GM18868 (cell line): ENCODE measurements around the gene HES4.

Source experiments
- ATAC-seq: cut with Tn5 transposase; IDR thresholded peaks from one replicate; pipeline ENCODE4 v1.9.1; 2021; ENCODE audit warnings: mild to moderate bottlenecking, moderate library complexity; ENCODE audit not compliant: unreplicated experiment

HES4 gene, protein sequence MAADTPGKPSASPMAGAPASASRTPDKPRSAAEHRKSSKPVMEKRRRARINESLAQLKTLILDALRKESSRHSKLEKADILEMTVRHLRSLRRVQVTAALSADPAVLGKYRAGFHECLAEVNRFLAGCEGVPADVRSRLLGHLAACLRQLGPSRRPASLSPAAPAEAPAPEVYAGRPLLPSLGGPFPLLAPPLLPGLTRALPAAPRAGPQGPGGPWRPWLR

DNA sequence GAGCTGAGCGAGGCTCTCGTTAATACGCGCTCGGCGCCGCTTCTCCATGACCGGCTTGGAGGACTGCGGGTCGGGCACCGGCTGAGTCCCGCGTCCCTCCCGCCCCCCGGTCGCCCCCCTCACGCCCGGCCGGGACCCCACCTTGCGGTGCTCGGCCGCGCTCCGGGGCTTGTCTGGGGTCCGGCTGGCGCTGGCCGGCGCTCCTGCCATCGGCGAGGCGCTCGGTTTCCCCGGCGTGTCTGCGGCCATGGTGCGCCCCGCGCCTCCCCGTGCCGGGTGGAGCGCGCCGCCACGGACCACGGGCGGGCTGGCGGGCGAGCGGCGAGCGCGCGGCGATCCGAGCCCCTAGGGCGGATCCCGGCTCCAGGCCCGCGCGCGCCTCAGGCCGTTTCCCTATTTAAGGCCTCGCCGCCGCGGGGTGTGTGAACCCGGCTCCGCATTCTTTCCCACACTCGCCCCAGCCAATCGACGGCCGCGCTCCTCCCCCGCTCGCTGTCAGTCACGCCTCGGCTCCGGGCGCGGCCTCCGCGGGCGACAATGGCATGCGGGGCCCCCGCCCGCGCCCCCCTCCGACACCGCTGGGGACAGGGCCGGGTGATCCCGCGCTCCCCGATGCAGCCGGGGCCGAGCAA, at the start of gene HES4:
Gene HES4, minus strand, starts transcription at position 373 of the 632 bp plus-strand sequence. Its CDS starts 124 bp downstream, at position 249.
- no peak for ATAC-seq

GRCh38 chr1:1048765-1049164, 48.9 kb upstream of the HES4 start:
- ATAC-seq: no peak

DNA sequence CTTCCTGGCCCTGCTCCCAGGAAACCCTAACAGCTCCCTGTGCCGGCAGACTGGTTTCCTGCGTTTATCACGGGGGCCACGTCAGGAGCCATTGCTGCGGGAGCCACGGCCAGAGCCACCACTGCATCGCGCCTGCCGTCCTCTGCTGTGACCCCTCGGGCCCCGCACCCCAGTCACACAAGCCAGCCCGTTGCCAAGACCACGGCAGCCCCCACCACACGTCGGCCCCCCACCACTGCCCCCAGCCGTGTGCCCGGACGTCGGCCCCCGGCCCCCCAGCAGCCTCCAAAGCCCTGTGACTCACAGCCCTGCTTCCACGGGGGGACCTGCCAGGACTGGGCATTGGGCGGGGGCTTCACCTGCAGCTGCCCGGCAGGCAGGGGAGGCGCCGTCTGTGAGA, 48.1 kb upstream of the HES4 start:
- no peak for ATAC-seq

- ATAC-seq: no peak
These were observed 47.5 kb upstream of the HES4 start for GRCh38 chr1:1047407-1047806.

DNA sequence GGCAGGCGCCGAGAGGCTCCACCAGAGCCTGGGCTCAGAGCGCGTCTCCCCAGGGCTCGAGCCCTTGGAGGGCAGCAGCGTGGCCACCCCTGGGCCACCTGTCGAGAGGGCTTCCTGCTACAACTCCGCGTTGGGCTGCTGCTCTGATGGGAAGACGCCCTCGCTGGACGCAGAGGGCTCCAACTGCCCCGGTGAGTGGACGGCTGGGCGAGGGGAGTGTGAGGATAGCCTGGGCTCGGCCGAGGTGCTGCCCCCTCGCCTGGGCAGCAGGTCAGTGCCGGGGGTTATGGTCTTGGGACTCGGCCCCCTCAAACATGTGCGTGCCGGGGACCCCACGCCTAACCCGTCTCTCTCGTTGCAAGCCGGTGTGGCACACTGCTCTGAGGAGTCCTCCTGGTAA, 46.9 kb upstream of the HES4 start:
- no peak for ATAC-seq

GRCh38 chr1:1046243-1046642, 46.3 kb upstream of the HES4 start:
- ATAC-seq: no peak

DNA sequence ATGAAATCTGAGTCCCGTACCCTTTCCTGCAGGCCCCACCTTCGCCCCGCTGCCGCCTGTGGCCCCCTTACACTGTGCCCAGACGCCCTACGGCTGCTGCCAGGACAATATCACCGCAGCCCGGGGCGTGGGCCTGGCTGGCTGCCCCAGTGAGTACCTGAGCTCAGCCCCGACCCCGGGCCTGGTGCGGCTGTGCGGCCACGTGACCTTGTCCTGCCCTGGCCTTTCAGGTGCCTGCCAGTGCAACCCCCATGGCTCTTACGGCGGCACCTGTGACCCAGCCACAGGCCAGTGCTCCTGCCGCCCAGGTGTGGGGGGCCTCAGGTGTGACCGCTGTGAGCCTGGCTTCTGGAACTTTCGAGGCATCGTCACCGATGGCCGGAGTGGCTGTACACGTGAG, 45.2 kb upstream of the HES4 start:
- no peak for ATAC-seq

- no peak for ATAC-seq
These were observed 44.7 kb upstream of the HES4 start for GRCh38 chr1:1044455-1045078.

- no peak for ATAC-seq
These were observed 44.0 kb upstream of the HES4 start for GRCh38 chr1:1043921-1044320.

DNA sequence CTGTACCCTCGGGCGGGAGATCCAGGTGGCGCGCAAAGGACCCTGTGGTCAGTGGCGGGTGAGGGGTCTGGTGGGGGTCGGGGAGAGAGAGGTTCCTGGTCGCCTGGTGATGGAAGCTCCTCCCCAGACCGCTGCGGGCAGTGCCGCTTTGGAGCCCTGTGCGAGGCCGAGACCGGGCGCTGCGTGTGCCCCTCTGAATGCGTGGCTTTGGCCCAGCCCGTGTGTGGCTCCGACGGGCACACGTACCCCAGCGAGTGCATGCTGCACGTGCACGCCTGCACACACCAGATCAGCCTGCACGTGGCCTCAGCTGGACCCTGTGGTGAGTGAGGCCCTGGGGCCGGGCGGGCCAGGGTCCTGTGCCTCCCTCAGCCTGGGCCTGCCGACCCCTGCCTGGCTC, 43.5 kb upstream of the HES4 start:
- no peak for ATAC-seq

DNA sequence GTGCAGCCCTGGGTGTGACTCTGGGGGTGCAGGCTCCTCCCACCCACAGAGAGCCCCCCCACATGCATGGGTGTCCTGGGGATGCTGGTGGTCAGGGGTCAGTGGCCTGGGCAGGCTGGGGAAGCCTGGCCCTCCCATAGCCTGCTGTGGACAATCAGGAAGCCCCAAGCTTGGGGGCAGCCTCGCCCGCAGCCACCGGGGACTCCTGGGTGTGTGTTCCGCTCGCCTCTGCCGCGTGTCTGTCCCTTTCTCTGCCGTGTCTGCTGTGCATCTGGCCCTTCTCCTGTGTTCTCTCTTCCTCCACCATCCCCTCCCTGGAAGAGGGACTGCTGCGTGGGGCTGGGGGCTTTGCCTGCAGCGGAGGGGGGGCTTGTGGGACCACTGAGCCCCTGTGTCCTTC, 42.9 kb upstream of the HES4 start:
- ATAC-seq: no peak

GRCh38 chr1:1041873-1042272, 42.0 kb upstream of the HES4 start:
- no peak for ATAC-seq

DNA sequence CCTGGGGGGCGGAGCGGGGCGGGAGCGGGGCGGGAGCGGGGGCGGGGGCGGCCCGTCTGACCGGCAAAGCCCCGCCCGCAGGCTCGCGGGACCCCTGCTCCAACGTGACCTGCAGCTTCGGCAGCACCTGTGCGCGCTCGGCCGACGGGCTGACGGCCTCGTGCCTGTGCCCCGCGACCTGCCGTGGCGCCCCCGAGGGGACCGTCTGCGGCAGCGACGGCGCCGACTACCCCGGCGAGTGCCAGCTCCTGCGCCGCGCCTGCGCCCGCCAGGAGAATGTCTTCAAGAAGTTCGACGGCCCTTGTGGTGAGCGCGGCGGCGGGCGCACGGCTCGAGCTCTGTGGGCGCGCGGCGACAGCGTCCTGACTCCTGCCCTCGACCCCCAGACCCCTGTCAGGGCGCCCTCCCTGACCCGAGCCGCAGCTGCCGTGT, 41.2 kb upstream of the HES4 start:
- no peak for ATAC-seq

GRCh38 chr1:1040004-1040991, 40.4 kb upstream of the HES4 start:
- peak; percentile 49 for ATAC-seq

DNA sequence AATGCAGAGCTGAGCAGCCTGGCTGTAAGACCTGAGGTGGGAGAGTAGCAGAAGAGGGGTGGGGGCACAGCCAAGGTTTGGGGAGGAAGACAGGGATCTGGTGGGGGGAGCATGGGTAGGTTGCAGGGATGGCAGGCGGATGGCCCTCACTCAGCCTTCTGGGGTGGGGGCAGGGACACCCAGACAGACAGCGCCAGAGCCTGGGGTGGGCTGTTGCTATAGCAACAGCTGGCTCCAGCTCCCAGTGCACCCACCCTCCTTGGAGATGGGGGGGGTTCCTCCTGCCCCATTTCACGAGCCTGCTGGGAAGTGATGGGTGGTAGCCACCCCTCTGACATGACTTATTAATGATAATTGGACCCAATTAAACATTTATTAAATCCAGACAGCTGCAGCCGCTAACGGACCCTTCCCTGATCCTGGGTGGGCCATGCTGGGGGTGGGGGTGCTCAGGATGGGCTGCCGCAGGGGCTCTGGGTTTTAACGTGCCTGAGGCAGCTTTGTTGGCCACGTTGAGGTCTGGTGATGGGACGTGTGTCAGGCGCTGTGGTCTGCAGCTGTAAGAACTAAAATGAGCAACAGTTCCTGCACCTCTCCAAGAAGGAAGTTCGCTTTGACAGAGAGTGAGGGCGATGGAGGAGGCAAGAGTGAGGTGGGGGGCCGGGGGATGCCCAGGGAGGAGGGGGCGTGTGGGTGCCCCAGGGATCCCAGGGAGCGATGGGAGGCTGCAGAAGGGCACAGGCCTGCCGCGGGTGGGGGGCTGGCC, 39.4 kb upstream of the HES4 start:
- ATAC-seq: no peak

DNA sequence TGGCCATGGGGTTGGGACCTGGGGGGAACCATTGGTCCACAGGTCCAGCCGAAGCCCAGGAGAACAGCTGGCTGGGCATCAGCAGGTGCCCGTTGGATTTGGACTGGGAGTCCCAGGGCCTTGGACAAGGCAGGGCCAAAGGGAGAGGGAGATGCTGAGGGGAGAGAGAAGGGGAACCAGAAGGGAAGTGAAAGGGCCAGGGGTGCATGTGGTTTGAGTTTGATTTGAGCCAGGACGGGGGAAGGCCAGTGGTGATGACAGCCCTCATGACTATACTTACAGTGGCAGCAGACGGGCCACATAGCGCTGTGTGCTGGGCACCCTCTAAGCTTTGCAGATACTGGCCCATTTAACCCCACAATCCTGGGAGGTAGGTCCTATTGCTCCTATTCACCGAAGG, 38.8 kb upstream of the HES4 start:
- ATAC-seq: peak; percentile 58

DNA sequence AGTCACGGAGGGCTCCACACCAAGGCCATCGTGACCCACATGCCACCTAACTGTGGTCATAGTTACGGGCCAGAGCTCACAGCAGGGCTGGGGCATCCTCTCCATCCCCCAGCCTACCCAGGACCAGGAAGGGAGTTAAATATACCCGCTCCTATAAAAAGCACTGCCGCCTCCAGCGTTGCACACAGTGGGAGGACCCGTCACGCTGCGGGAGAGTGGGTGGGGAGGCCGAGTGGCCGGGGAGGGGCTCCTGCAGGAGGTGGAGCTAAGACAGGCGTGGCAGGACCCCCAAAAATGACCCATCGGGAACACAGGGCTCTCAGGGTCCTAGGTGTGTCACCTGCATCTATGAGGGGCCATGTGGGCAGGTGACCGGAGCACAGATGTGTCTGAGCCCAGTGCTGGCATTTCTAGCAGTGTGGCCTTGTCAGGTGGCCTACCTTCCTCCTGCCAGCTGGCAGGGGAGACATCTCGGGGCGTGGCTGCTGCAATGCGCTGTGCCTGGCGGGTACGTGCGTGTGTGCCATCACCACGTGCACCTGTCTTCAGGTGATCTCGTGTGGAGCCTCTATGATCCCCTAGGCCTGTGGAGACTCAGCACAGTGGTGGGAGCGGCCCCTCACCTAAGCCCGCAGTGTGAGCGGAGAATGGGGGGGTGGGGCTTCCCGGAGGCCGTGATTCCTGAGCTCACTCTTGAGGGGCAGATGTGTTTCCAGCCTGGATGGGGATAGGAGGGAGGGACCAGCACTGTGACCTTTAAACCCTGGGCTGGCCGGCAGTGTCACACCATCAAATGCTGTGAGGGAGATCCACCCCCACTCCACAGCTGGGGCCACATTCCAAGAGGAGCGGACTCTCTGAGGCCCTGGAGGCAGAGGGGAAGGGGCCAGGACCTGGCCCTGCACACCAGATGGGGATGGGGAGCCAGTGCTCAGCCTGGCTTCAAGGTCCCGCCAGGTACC, 37.8 kb upstream of the HES4 start:
- no peak for ATAC-seq

- ATAC-seq: no peak
These were observed 35.5 kb upstream of the HES4 start for GRCh38 chr1:1035291-1035943.

GRCh38 chr1:1034439-1034781, 34.5 kb upstream of the HES4 start:
- ATAC-seq: no peak
